ENCODE results near the gene DRAM1.
"Not testable (repeated sequence)": the region's sequence is repeated elsewhere in the genome, so short reads cannot be mapped to it uniquely, and the experiment has no call there.

DRAM1 gene

DNA sequence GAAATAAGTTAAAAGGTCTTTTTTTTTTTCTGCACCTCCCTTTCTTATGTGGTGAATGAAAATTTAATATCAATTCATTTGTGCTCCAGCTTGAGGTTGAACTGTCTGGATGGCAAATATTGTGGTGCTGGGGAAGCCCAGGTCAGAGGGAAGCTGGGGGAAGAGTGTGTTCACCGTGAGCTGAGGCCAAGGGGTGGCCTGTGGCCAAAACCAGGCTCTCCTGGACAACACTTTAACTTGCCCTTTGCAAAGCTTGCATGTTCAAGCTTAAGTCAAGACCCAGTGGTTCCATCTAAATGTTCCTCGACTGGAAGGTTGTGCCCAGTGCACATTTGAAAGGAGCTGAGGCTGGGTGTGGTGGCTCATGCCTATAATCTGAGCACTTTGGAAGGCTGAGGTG is 28.8 kb downstream of the DRAM1 start:
- DNase-seq (ENCODE audit: low read depth): no peak

DNA sequence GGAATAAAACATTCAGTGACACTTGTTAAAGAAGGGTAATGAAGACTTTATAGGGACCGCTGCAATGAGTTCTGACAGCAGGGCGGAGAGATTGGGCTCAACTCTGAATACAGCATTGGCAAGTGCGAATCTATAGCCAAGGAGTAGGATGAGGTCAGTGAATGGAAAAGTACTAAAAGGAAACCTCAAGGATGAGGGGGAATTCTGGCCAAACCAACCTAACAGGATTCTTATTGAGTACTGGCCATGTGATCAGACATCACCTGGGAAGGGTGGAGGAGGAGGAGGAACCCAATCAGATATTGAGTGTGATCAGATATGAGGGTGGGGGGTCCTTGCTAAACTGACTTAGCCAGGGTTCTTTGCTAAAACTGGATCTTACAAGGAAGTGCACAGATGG is 31.0 kb downstream of the DRAM1 start:
- DNase-seq (ENCODE audit: low read depth): no peak

- no peak for DNase-seq (ENCODE audit: low read depth)
Observed at GRCh38 chr12:101909646-101910045, 32.3 kb downstream of the DRAM1 start.

DNA sequence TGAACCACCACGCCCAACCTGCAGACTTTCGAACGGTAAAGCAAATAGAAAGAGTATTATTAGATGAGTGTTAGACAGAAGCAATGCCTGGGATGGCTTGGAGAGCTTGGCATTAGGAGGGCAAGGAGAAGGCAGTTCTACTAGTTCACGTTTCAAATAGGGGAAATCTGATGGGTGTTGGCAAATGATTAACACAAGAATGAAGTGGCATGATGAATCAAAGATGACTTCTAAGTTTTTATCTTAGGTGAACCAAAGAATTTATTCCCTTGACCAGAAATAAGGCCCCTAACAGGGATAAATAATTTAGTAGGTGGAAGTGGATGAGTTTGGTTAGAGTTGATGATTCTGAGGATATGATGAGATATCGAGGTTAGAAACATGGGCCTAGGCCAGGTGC is 38.5 kb downstream of the DRAM1 start:
- no peak for DNase-seq (ENCODE audit: low read depth)

DNA sequence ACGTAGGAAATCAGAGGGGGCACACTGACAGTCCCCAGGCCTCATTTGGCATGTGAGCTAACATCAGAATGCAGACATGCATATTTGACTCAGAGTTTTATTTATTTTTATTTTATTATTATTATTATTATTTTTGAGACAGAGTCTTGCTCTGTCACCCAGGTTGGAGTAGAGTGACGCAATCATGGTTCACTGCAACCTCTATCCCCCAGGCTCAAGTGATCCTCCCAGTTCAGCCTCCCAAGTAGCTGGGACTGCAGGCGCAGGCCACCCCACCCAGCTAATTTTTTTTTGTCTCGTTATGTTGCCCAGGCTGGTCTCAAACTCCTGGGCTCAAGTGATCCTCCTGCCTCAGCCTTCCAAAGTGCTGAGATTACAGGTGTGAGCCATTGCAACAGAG is 41.4 kb downstream of the DRAM1 start:
- DNase-seq (ENCODE audit: low read depth): not testable (repeated sequence)

DNA sequence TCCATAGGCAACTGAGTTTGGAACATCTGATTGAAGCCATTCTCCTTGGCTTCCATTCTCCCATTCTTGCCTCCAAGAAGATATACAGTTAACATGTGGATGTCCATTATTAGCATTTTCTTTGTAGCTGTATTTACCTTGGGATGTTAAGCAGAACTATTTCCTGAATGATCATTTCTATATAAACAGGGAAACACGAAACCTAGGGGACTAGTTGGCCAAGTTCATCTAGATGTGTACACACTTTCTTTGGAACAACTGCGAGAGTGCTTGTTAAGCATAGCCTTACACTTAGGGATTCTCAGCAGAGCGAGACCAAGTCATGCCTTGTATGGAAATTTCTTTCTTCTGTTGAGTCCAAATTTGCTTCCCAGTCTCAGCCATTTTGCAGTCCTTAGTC is 42.1 kb downstream of the DRAM1 start:
- no peak for DNase-seq (ENCODE audit: low read depth)

DNA sequence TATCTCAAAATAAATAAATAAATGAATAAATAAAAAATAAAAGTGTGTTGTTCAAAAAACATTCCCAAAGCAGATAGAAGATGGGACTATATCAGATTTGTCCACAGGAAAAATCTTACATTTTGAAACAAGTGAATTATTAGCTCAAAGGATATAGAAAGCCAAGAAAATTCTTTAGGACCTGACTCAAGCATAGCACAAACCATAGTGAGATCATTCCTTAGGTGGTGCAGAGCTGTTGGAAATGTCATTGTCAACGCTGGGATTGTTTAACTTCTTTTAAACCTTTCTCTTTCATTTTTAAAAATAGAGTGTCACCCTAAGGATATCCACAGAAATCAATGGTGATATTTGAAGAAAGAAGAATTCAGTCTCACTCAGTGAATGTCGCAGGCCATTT is 43.5 kb downstream of the DRAM1 start:
- no peak for DNase-seq (ENCODE audit: low read depth)

DNA sequence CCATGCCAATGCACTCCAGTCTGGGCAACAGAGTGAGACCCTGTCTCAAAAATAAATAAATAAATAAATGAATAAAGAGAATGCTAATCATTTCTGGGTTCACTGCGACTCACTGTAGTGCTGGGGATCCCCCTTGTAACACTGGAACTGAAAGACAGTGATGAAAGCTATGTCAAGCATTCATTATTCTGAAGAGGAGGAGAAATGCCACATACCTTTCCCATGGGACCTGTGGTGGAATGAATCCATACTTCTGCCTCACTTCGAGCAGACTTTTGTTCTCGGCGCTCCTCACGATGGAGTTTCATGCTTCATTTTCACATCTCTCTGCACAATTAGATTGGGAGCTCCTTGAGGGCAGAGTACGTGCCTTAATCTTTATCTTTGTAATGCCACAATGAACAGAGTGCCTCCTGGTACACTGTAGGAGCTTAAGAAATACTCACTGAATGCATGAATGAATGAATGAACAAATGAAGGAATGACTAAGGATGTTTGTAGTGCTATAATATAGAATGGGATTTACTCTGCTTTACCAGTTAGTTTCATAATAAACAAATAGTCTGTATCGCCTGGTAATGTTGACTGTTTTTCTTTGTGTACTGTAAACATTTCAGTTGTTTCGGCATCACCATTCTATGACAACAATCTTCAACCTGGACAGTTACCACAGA is 45.8 kb downstream of the DRAM1 start:
- no peak for DNase-seq (ENCODE audit: low read depth)

DNA sequence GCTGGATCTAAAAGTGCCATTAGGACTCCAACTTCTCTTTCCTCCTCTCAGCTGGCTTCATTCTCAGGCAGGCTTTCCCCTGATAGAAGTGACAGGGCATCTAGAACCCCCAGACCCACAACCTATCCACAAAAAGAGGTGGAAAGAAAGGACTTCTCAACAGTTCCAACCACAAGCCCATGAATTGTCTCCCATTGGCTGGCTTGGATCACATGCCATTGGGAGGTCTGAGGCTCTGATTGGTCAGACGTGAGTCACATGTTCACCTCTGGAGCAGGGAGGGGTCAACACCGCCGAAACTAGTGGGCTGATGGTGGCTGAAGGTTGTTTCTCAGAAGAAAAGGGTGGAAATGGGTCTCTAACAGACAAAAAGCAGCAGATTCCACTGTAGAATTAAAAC is 47.2 kb downstream of the DRAM1 start:
- no peak for DNase-seq (ENCODE audit: low read depth)

DNA sequence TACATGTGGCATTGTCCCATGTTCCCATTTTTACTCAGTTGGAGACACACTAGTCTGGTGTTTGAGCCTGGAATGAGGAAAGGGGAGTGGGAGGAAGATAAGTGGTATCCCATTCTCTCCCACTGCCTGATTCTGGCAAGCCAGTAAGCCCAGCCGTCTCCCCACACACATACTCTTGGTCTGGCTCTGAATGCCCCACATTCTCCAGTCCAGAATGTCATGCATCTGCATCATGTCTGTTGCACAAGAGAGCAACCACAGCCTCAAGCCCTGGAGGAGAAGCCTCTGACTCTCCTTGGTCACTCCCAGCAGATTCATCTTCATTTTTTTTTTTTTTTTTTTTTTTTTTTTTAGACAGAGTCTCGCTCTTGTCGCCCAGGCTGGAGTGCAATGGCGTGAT is 48.0 kb downstream of the DRAM1 start:
- no peak for DNase-seq (ENCODE audit: low read depth)

GRCh38 chr12:101925935-101926334 is 48.6 kb downstream of the DRAM1 start:
- DNase-seq (ENCODE audit: low read depth): no peak

- DNase-seq (ENCODE audit: low read depth): no peak
Observed at GRCh38 chr12:101927036-101927435, 49.7 kb downstream of the DRAM1 start.

- DNase-seq (ENCODE audit: low read depth): no peak
Observed at GRCh38 chr12:101927999-101928398, 50.6 kb downstream of the DRAM1 start.

GRCh38 chr12:101928556-101928955 is 51.2 kb downstream of the DRAM1 start:
- DNase-seq (ENCODE audit: low read depth): no peak

DNA sequence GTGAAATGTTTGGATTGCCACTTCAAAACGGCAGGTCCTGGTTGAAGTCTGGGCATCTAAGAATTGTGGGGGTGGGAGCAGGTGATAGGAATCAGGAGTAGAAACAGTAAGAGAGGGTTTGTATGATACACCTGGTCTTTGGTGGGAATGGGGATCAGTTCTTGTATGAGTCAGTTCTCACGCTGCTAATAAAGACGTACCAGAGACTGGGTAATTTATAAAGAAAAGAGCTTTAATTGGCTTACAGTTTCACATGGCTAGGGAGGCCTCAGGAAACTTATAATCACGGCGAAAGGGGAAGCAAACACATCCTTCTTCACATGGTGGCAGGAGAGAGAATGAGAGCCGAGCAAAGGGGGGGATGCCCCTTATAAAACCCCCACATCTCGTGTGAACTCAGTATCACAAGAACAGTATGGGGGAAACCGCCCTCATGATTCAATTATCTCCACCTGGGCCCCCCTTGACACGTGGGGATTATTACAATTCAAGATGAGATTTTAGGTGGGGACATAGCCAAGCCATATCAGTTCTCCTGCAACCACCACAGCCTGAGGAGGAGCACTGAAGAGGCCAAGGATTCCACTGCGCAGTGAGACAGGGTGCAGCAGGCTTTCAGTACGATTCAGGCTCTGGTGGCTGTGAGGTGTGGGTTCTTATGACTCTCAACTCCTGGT is 52.1 kb downstream of the DRAM1 start:
- no peak for DNase-seq (ENCODE audit: low read depth)

DNA sequence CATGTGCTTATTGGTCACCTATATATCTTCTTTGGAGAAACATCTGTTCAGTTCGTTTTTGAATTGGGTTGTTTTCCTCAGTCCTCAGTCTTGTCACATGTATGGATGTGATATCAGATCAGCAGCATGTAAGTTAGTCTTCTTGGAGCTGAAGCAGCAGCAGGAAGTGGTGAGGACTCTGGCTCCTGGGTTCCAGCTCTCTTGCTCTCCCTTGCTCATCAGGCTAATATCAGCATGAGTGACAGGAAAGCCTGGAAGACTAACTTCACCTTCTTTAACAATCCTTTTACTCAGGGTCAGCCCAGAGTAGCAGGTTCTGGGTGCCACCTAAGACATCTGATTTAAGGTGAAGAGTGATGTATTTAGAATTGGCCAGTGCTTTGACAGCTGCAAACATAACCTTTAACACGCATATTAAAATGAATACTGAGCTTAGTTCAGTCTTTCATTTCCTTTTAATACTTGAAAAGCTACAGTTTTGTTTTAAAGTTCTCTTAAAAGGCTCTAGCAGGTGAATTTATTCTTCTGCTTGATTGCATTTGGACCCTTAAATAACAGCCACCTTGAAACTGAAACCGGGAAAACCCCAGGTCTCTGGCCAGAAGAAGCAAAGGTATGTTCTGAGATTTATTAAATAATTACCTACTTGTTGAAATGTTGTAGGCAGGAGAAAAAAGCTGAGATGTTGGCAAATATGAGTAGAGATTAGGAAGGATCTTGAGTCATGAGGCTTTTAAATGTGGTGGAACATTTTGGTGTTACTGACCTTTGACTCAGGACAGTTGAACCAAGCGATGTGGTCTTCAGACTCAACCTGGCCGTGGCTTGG is 54.3 kb downstream of the DRAM1 start:
- no peak for DNase-seq (ENCODE audit: low read depth)

- DNase-seq (ENCODE audit: low read depth): no peak
Observed at GRCh38 chr12:101933866-101934514, 56.6 kb downstream of the DRAM1 start.

- DNase-seq (ENCODE audit: low read depth): no peak
Observed at GRCh38 chr12:101935890-101936746, 58.7 kb downstream of the DRAM1 start.

DNA sequence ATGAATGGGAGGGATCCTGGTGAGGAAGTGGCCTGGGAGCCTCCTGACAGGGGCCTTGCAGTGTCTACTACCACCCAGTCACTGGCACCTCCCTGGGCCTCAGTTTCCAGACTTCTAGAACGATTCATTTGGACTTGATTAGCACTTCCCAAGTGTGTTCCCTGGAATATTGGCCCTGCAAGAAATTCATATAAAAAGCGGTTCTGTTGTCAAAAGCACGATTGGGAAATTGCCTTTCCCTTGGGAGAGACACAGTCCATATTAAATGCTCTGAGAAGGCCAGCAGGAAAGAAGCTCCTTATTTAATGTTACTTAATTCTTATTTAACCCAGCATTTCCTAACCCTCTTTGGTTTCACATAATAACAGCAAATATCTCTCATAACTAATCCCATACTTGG is 61.9 kb downstream of the DRAM1 start:
- DNase-seq (ENCODE audit: low read depth): no peak

GRCh38 chr12:101939856-101940265 is 62.5 kb downstream of the DRAM1 start:
- DNase-seq (ENCODE audit: low read depth): peak; percentile 17

DNA sequence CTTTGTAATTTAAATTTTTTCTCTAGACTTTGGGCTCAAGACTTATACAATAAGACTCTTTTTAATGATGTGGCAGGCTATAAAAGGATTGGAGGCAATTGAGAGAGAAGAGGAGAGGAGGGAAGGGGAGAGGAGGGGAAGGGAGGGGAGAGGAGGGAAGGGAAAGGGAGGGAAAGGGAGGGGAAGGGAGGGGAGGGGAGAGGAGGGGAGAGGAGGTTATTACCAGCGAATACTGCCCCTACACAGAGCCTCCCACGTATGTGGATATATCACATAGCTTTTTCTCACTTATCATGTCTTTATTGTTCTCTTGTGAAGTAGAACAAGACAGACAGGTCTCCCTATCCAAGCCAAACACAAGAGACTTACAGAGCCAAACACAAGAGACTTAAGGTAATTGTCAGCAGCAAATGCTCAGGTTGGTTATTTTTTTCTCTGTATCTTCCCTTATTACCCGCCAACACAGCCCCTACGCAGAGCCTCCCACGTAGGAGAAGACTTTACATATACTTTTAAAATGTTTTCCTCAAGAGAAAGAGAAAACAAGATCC is 63.1 kb downstream of the DRAM1 start:
- DNase-seq (ENCODE audit: low read depth): no peak

All from T follicular helper cell (primary cell).